GM19240 (cell line): ENCODE measurements around the gene TMEM161B.
"Not testable (repeated sequence)": the region's sequence is repeated elsewhere in the genome, so short reads cannot be mapped to it uniquely, and the experiment has no call there.

ENCODE experiments used
- DNase-seq: peaks from one replicate; pipeline ENCODE4 v3.0.0; 2011; ENCODE audit warnings: low spot score; ENCODE audit not compliant: insufficient read length

TMEM161B gene

GRCh38 chr5:88183255-88183654, 85.4 kb downstream of the TMEM161B start:
- DNase-seq: no peak

DNA sequence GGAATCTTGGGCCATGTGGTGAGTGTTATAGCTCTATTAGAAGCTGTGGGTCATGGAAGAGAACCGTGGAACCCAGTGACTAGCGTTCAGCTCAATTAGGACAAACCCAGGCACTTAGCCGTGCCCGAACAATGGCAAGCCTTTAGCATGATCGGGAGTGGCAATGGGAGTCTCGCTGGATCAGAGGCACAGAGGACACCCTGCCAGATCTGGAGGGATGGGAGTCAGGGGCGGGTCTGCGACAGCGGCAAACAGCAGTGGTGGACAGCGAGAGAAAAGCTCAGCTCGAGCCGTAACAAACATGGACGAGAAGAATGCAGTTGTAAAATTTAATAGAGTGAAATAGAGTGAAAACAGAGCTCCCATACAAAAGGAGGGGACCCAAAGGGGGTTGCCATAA, 91.2 kb downstream of the TMEM161B start:
- DNase-seq: not testable (repeated sequence)

DNA sequence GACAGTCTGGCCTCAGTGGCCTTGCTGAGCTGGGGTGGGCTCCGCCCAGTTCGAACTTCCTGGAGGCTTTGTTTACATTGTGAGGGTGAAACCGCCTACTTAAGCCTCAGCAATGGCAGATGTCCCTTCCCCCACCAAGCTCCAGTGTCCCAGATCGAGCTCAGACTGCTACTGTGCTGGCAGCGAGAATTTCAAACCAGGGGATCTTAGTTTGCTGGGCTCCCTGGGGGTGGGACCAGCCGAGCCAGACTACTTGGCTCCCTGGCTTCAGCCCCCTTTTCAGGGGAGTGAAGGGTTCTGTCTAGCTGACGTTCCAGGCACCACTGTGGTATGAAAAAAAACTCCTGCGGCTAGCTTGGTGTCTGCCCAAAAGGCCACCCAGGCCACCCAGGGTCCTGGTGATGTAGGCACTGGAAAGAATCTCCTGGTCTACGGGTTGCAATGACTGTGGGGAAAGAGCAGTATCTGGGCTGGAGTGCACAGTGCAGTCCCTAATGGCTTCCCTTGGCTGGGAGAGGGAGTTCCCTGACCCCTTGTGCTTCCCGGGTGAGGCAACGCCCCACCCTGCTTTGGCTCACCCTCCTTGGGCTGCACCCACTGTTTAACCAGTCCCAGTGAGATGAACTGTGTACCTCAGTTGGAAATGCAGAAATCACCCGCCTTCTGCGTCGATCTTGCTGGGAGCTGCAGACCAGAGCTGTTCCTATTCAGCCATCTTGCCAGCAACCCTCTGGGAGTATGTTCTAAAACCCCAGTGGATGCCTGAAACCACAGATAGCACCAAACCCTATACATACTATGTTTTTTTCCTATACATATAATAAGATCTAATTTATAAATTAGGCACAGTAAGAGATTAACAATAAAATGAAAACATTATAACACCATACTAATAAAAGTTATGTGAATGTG, 95.5 kb downstream of the TMEM161B start:
- DNase-seq: no peak

- no peak for DNase-seq
These were observed 109.1 kb downstream of the TMEM161B start for GRCh38 chr5:88159591-88159990.

DNA sequence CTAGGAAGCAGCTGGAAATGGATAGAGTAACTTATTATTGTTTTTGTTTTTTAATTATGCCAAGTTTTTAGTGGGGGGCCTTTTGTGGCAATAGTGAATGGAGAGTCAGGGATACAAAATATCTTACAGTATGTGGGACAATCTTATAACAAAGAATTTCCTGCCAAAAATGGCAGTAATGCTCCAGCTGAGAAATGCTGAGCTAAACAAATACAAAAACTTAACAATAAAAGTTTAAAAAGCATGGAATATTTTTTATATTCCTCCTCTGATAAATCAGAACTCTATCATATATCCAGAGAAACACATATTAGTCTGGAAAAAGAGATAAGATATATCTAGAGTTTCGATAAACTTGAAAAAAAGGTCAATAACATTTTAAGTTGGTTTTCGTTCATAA, 110.6 kb downstream of the TMEM161B start:
- no peak for DNase-seq

DNA sequence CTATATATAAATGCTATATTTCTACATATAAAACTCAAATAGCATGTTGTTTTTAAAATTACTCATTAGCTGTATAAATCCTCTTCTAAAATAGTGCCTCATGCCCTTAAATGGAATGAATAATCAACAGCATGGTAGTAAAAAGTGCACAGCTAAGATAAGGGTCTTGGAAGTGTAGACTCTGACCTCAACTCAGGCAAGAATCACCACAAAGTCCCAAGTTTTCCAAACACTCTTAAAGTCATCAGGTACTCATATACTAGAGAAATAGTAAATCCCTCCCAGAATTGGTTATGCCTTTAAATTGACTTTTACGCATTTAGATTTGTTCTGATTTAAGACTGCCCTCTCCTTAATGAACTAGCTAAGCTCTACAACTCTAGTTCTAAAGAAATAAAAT, 113.8 kb downstream of the TMEM161B start:
- no peak for DNase-seq

- no peak for DNase-seq
These were observed 117.9 kb downstream of the TMEM161B start for GRCh38 chr5:88150747-88151146.

- no peak for DNase-seq
These were observed 122.8 kb downstream of the TMEM161B start for GRCh38 chr5:88145611-88146467.

DNA sequence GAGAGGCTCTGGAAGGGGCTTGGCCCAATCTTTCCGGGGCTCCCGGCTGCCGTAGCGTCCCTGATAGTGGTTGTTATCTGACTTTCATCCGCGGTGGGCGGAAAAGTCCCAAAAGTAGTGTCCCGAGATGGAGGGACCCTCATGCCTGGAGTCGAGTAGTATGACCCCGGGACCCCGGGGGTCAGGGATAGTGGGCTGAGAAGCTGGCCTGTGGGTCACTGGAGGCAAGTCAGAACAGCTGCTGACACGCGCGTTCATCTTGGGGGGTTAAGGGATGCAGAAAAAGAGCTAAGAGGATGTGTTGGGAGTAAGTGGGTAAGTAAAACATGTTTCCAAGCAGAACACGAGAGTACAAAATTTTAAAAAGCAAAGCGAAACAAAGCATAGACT, 123.4 kb downstream of the TMEM161B start:
- no peak for DNase-seq
